ENCODE measurements around the gene SMC2. TPM values are rescaled to one million over a fixed set of nuclear protein-coding genes. Genes with fewer than 3 reads are reported as not detected.

SMC2 gene
- total RNA-seq, 1 experiment from 2014 or later, result 74.0 TPM

DNA sequence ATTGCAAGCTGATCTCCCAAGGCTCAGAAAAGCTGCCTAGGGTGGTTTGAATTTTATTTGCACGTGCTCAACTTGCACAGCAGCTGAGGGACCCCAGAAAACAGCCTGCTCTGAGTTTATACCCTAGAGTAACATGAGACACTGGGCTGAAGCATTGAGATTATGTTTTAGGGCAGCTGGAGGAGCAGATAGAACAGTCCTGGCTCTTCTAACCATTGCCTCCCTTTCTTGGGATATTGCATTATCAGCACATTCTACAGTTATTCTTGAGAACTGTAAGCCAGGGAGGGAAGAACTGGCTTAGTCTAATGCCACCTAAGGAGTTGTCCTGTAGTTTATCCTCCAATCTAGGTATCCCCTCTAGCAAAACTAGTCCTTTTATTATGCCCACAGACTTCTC lies 10.3 kb downstream of the SMC2 start:
- no peak for DNase-seq (ENCODE audit: low spot score)

DNA sequence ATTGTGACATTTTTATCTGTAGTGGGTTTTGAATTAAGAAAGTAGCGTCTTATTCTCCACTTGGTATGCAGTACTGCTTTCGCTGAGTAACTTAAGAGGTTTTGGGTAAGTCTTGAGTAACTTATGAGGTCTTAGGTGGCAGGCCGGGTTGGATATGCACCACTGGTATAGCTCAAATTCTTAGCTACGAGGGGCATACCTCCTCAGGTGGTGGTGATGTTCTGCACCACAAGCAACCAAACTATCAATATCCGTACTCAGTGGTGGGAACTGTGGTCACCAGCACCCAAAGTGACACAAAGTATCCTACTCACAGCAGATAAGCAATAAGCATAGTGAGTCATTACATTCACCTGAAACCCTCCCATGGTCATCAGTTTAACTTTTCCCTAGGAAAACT lies 13.7 kb downstream of the SMC2 start:
- DNase-seq (ENCODE audit: low spot score), result no peak

DNA sequence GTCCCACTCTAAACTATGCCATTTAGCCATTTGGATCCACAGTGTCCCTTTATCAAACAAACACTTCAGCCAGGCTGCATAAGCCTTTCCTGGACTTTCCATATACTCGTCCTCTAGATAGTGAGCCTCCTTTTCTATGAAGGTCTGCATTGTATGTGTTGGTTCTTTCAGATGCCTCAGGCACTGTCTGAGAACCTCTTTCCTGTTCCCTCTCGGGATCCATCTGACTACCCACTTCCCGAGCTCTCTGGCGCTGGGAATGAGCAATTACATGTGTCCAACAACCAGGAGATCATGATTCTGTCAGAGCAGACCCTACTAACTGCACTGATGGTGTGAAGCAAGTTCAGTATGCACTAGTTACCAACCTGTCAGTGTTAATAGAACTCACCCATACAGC lies 14.2 kb downstream of the SMC2 start:
- no peak for DNase-seq (ENCODE audit: low spot score)

DNA sequence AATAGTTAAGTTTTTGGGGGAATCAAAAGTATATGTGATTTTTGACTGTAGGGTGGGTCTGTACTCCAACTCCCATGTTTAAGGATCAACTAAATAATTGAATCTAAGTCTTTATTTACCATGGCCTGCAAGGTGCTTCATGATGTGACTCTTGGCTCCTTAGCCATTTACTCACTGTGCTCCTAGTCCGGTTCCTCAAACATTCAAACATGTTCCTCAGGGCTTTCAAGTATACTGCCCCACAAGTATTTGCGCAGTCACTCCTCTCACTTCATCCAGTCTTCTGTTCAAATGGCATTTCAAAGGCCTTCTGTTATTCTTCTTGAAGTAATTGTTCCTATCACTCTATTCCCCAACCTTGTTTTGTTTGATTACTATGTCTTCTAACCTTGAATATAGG lies 16.4 kb downstream of the SMC2 start:
- no peak for DNase-seq (ENCODE audit: low spot score)

DNA sequence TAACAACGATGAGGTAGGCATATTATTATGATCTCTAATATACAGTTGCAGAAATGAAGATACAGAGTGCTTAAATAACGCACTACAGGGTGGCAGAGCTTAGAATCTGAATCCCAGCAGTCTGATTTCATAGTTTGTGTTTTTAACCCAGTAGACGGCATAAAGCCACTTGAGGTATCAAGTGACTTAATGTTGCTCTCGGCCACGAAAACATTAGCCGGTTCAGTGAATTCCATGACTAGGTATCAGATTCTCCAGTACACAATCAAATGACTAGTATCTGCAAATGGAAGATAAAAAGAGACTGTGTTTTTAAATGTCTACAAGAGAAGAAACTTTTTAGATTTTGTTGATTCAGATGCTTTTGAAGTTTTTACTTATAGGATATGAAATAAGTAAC lies 24.8 kb downstream of the SMC2 start:
- DNase-seq (ENCODE audit: low spot score), result no peak

DNA sequence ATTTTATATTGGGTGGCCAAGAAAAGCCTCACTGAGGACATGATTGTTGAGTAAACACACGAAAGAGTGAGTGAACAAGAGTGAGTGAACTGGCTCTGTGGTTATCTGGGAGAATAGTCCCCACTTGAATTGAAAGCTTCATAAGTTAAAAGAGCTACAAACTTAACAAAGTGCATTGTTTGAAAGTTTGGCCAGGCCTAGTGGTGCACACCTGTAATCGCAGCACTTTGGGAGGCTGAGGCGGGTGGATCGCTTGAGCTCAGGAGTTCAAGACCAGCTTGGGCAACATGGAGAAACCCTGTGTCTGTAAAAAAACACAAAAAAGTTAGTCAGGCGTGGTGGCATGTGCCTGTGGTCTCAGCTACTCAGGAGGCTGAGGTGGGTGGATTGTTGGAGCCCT lies 26.9 kb downstream of the SMC2 start:
- no peak for DNase-seq (ENCODE audit: low spot score)

DNA sequence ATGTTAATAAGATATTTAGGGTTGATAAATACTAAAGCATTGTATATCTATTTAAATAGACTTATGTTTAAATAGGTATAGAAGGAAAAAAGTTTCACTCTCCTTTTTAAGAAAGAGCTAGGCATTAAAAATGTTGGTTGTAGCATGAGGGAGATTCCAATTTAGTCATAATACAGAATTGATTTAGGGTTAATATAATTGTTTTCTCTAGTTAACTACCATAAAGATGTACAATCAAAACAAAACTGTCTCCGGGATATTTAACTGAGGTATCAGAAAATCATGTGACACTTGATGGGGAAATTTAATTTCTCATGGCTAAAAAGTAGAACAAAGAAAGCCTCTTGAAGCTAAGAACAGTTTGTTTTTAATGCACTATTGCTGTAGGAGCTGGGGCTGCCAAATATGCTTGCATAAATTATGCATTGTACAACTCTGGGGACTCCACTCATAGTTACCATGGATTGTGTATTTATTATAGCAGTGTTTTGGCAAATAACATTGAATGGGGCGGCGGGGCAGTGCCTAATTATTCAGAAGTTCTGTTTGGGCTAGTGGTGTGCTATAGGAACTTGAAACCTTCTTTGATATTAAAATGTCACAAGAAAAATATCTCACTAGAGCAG lies 44.2 kb downstream of the SMC2 start:
- DNase-seq (ENCODE audit: low spot score), result no peak

DNA sequence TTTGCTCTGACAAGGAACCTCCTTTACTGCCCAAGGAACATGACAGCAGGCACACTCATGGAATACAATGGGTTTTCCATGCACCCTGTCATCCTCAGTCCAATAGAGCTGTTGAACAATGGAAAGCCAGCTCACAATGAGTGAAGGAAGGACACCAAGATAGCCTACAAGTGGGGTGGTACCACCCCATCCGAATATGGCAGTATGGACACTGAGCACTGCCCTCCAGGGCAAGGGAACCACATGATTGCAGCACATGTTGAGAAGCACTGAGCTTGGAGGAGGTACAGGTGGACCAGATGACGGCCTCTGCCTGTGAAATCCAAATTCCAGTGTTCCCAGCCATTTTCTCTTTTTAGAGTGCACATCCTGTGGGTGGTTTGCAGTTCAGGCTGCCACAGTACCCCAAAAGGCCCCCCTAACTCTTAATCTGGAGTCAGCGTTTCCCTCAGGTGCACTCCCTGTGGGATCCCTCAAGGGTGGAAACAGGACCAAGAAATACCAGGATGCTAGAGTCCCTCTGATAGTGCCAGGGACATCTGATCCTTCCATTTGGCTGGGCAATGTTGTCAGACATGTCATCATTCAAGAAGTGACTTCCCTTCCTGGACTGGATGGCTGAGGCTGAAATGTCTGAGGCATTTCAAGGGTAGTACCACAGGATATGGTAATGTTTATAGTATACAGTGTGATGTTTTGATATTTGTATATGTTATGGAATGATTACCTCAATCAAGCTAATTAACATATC lies 48.9 kb downstream of the SMC2 start:
- DNase-seq (ENCODE audit: low spot score), result no peak

DNA sequence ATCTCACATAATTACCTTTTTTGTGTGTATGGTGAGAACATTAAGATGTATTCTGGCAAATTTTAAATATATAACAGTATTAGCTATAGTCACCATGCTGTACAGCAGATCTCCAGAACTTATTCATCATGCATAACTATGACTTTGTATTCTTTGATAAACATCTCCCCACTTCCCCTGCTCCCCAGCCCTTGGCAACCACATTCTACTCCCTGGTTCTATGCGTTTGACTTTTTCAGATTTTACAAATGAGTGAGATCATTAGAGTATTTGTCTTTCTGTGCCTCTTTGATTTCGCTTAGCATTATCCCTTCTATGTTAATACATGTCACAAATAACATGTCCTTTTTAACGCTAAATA lies 49.4 kb downstream of the SMC2 start:
- no peak for DNase-seq (ENCODE audit: low spot score)

DNA sequence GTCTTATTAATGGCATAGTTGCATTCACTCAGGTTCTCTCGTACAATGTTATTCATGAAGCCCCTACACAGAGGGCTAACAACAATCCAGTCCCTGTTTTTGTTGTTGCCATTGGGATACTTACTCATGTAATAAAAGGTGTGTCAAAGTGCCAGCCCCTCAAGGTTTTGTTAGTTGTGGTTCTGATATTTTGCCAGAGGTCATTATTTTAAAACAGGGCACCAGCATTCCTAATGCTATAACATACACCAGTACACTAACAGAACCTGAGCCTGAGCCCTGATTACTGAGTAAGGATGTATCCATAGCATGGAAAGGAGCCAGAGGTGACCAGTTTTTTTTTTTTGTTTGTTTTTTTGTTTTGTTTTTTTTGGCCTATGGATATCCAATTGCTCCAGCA lies 50.2 kb downstream of the SMC2 start:
- DNase-seq (ENCODE audit: low spot score), result peak; percentile 18

DNA sequence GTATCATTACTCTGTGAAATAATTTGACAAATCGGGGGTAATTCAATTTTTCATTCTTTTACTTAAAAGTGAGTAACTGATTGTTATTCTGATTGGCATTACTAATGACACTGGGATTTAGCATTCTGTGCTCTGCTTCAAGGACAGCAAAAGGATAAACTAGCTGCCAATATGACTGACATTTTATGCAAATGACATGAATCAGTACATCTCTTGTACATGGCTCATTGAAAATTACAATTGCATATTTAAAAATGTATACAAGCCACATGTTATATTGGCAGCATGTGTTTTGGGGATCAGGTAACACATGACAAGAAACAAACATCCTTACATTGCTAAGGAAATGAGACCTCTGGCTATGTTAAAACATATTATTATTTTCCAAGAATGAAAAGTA lies 79.0 kb downstream of the SMC2 start:
- DNase-seq (ENCODE audit: low spot score), result no peak

DNA sequence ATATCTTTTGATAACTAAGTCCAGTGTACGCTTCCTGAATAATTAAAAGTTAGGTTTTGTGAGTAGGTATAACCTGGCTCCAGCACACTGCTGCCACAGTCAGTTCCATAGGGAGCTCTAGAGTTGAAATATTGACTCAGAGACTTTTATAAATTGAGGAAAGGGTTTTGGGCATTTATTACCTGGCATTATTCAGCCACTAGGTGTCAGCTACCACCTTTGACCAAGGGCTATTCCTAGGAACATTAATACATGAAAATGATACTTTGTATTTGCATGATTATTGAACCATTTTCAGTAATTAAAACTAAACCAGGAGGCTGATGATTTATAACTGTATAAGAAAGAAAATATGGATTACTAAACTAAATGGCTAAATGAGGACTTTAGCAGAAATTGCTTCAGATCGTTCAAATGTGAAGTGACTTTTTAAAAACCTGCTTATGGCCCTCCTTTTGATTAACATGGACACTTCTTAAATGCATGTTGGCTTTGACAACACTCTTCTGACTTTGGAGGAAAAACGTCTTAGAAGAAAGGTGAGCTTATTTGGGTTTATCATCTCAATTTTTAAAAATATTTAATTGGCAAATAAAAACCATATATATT lies 83.0 kb downstream of the SMC2 start:
- DNase-seq (ENCODE audit: low spot score), result peak; percentile 32

DNA sequence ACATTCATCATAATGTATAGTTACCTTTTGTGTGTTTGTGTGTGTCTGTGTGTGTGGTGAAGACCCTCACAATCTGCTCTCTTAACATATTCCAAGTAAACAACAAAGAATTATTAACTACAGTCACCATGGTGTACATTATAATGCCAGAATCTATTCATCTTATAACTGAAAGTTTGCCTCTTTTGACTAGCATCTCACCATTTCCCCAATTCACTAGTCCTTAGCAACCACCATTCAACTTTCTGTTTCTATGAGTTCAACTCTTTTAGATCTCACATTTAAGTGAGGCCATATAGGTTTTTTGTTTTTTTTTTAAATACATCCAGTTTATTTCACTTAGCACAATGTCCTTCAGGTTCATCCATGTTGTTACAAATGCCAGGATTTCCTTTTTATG lies 83.6 kb downstream of the SMC2 start:
- no peak for DNase-seq (ENCODE audit: low spot score)
